Cardiac ventricle fibroblast (primary cell): Measurements from ENCODE around the gene SRRD. TPM values are rescaled to one million over a fixed set of nuclear protein-coding genes. Genes with fewer than 3 reads are reported as not detected.

Experiments
- total RNA-seq: library from RNA; depleted of rRNA; stranded (reverse); fragments of >200 nt; gene quantifications from 2 replicates; pipeline ENCODE4 v1.2.3, GENCODE V29; 2015

The SRRD gene, protein sequence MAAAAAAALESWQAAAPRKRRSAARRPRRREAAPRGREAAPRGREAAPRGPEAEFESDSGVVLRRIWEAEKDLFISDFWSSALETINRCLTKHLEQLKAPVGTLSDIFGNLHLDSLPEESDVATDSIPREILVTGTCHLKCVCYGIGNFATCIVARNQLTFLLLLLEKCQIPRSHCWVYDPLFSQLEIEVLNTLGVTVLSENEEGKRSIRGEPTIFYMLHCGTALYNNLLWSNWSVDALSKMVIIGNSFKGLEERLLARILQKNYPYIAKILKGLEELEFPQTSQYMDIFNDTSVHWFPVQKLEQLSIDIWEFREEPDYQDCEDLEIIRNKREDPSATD
- total RNA-seq = 11.0 and 12.3 TPM in 2 replicates

DNA sequence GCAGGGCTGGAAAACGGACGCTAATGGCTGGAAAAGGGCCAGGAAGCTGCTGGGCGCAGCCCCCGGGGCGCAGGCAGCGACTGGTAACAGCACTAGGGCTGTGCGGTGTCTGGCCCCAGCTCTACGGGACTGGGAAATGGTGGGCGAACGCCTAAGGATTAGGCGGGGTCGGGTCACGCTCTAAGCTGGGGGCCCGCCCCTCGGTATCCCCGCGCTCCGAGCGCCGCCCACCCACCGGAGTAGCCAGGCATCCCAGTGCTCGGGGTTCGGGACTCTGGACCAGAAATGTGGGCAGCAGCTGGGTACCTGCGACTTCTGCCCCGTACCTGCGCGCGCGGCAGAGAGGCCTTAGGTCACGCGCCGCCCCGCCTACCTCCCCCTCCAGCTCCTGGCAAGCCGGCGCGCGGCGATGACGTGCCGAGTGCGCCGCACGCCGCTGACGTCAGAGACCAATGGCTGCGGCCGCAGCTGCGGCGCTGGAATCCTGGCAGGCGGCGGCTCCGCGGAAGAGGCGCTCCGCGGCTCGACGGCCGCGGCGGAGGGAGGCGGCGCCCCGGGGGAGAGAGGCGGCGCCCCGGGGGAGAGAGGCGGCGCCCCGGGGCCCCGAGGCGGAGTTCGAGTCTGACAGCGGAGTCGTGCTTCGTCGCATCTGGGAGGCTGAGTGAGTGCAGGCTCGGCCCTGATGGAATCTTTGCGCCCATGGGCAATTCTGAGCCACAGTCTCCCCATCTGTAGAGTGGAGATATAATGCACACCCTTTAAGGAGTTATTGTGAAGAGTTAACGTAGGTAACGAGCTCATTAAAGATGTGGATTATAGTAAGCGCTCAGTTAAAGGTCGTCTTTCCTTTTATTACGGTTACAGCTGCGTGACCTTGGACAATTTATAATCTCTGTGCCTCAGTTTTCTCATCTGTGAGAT lies at the start of gene SRRD, which contains the start of gene HPS4:
SRRD (plus strand) TSS at position 439 of the 921 bp plus-strand sequence; CDS start at position 453, 14 bp downstream.
HPS4 (minus strand) TSS at position 345 of the 921 bp plus-strand sequence. CDS start 2,021 bp downstream, outside the sequence.

DNA sequence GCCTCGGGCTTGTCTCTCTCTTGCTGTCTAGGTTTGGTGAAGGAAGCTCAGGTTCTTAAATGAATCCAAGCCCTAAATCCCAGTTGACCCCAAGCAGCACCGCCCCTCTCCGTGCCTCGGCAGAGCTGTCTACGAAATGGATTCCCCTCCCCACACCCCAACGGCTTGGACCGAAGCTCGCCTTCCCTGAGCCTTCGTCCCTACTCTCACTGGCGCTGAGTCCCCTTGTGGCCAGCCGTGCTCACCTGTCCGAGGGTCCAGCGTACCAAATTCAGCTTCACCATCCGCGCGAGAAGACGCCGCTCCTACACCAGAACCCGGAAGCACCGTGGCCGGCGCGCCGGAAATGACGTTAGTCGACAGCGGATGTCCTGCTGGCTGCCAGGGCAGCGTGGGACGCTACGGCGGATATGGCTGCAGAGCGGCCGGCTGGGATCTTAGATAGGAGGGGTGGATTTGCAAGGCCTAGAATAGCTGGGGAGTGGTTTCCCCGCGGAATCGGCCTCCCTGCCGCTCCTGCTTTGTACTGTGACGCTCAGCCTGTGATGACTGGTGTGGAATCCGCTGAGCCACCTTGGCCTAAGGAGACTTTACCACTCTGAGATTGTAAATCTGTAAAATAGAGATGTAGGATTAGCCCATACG lies 28.6 kb downstream of the SRRD start, which contains the start of gene TFIP11:
TFIP11 (minus strand) TSS at position 325 of the 645 bp plus-strand sequence. CDS start 2,201 bp downstream, outside the sequence.

Other genes starting within 250 kb of the SRRD start
- 1.2 and 2.9 TPM in 2 replicates for gene ASPHD2, start 54.6 kb upstream of the SRRD start, total RNA-seq
- gene HPS4, start 94 bp upstream of the SRRD start, total RNA-seq = 17.1 and 24.1 TPM in 2 replicates
- gene TFIP11, start 28.6 kb downstream of the SRRD start, total RNA-seq = 16.2 and 18.7 TPM in 2 replicates
- gene TPST2, start 106.3 kb downstream of the SRRD start, total RNA-seq = 20.3 and 21.0 TPM in 2 replicates
- not detected in 2 replicates for gene CRYBB1, start 134.2 kb downstream of the SRRD start, total RNA-seq
- gene CRYBA4, start 138.1 kb downstream of the SRRD start, total RNA-seq = not detected in 2 replicates
- 0.06 and 0.10 TPM in 2 replicates for gene MIAT, start 173.7 kb downstream of the SRRD start, total RNA-seq